ENCODE data around the gene RPS18. TPM values are rescaled to one million over a fixed set of nuclear protein-coding genes. Genes with fewer than 3 reads are reported as not detected.
A peak's percentile ranks its signal among the peaks of the same experiment; 100 is the strongest.

Gene RPS18
- total and polyA plus RNA-seq, 2 of the 13 experiments (the other 11 are each of a cell fraction or from before 2014, with no cell fraction given): 3,896 to 5,806 TPM

DNA sequence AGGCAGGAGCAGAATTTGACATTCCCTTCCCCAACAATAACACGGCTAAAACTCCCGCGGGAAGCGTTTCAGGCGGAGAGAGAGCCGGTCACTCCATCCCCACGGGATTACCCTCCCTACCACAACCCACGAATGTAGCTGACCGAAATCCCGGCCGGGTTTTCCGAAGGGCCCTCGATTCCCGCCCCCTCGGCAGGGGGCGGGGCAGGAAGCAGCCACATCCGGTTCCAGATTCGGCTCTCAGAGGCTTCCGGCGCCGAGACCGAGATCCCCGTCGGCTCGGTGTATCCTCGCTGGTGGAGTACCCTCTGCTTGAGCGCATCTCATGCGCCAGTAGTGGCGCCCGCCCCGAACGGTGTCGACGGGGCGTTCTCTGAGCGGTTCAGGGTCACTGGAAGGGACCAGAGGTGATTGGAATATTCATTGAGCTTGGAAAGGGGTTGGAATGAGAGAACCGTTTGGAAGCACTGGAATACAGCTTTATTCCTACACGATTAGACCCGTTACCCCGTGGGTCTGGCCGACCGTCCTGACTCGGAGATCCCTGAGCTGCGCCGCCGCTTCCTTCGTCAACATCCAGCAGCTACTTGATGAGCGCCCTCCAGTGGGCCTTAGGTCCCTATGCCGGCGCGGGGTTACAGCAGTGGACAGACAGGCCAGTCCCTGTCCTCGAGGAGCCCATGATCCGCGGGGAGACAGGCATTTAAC, 27.5 kb downstream of the RPS18 start (continued):
- TF ChIP-seq, protein P1, sequence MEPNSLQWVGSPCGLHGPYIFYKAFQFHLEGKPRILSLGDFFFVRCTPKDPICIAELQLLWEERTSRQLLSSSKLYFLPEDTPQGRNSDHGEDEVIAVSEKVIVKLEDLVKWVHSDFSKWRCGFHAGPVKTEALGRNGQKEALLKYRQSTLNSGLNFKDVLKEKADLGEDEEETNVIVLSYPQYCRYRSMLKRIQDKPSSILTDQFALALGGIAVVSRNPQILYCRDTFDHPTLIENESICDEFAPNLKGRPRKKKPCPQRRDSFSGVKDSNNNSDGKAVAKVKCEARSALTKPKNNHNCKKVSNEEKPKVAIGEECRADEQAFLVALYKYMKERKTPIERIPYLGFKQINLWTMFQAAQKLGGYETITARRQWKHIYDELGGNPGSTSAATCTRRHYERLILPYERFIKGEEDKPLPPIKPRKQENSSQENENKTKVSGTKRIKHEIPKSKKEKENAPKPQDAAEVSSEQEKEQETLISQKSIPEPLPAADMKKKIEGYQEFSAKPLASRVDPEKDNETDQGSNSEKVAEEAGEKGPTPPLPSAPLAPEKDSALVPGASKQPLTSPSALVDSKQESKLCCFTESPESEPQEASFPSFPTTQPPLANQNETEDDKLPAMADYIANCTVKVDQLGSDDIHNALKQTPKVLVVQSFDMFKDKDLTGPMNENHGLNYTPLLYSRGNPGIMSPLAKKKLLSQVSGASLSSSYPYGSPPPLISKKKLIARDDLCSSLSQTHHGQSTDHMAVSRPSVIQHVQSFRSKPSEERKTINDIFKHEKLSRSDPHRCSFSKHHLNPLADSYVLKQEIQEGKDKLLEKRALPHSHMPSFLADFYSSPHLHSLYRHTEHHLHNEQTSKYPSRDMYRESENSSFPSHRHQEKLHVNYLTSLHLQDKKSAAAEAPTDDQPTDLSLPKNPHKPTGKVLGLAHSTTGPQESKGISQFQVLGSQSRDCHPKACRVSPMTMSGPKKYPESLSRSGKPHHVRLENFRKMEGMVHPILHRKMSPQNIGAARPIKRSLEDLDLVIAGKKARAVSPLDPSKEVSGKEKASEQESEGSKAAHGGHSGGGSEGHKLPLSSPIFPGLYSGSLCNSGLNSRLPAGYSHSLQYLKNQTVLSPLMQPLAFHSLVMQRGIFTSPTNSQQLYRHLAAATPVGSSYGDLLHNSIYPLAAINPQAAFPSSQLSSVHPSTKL (CRISPR knock-in tag; IDR thresholded peaks at IDR 0.05): no peak; the same call in 1 of the 2 replicates
- TF ChIP-seq MBD4 (IDR thresholded peaks at IDR 0.05; ENCODE audit: borderline replicate concordance, low read length): no peak; the same call in 1 of the 2 replicates
- TF ChIP-seq NFKB2 (CRISPR knock-in tag; IDR thresholded peaks at IDR 0.05; ENCODE audit: borderline replicate concordance): peak; percentile 27; the same call in 1 of the 2 replicates
- no peak; the same call in 1 of the 2 replicates for TF ChIP-seq TOPORS (CRISPR knock-in tag; IDR thresholded peaks at IDR 0.05)
- TF ChIP-seq, protein P2, sequence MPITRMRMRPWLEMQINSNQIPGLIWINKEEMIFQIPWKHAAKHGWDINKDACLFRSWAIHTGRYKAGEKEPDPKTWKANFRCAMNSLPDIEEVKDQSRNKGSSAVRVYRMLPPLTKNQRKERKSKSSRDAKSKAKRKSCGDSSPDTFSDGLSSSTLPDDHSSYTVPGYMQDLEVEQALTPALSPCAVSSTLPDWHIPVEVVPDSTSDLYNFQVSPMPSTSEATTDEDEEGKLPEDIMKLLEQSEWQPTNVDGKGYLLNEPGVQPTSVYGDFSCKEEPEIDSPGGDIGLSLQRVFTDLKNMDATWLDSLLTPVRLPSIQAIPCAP (CRISPR knock-in tag; IDR thresholded peaks at IDR 0.05; ENCODE audit: low read depth): no peak
- TF ChIP-seq NFKBIZ (CRISPR knock-in tag; IDR thresholded peaks at IDR 0.05): 0 out of 2 replicates have a peak, but pooled peaks have one; percentile 39
- peak; percentile 88 for TF ChIP-seq XBP1 (CRISPR knock-in tag; IDR thresholded peaks at IDR 0.05)
- no peak for TF ChIP-seq MED13 (CRISPR knock-in tag; IDR thresholded peaks at IDR 0.05)
- TF ChIP-seq IRF2 (CRISPR knock-in tag; IDR thresholded peaks at IDR 0.05): peak; percentile 46; the same call in 1 of the 2 replicates
- TF ChIP-seq, protein P3, sequence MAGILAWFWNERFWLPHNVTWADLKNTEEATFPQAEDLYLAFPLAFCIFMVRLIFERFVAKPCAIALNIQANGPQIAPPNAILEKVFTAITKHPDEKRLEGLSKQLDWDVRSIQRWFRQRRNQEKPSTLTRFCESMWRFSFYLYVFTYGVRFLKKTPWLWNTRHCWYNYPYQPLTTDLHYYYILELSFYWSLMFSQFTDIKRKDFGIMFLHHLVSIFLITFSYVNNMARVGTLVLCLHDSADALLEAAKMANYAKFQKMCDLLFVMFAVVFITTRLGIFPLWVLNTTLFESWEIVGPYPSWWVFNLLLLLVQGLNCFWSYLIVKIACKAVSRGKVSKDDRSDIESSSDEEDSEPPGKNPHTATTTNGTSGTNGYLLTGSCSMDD (CRISPR knock-in tag; IDR thresholded peaks at IDR 0.05): no peak
- TF ChIP-seq ZNF335 (CRISPR knock-in tag; IDR thresholded peaks at IDR 0.05): no peak; the same call in 1 of the 2 replicates
- TF ChIP-seq ADNP (CRISPR knock-in tag; IDR thresholded peaks at IDR 0.05): no peak; the same call in 1 of the 2 replicates
- TF ChIP-seq HNRNPL (IDR thresholded peaks at IDR 0.05; ENCODE audit: low read depth, low read length): peak; percentile 73
- TF ChIP-seq PCBP2 (optimal IDR thresholded peaks at IDR 0.05; ENCODE audit: low read depth, low read length, poor library complexity, severe bottlenecking): no peak
- peak; percentile 85; the same call in 1 of the 2 replicates for TF ChIP-seq ZNF276 (CRISPR knock-in tag; IDR thresholded peaks at IDR 0.05; ENCODE audit: low read depth)
- no peak for TF ChIP-seq SCMH1 (CRISPR knock-in tag; IDR thresholded peaks at IDR 0.05; ENCODE audit: borderline replicate concordance)
- TF ChIP-seq, protein P4, sequence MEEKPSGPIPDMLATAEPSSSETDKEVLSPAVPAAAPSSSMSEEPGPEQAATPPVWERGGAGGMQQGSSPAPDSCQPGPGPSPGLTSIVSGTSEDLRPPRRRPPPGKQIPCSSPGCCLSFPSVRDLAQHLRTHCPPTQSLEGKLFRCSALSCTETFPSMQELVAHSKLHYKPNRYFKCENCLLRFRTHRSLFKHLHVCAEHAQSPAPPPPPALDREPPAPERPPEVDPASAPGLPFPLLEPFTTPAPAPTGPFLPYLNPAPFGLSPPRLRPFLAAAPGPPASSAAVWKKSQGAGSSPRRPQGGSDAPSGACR (CRISPR knock-in tag; IDR thresholded peaks at IDR 0.05): peak; percentile 23; the same call in 1 of the 2 replicates
- TF ChIP-seq KDM5A (IDR thresholded peaks at IDR 0.05; ENCODE audit: borderline replicate concordance, low read length): peak; percentile 89
- TF ChIP-seq ZNF607 (CRISPR knock-in tag; IDR thresholded peaks at IDR 0.05; ENCODE audit: borderline replicate concordance): no peak; the same call in 1 of the 2 replicates
- peak; percentile 96 for TF ChIP-seq KDM5B (CRISPR knock-in tag; IDR thresholded peaks at IDR 0.05; ENCODE audit: borderline replicate concordance)
- TF ChIP-seq RFX3 (CRISPR knock-in tag; IDR thresholded peaks at IDR 0.05): no peak
- peak; percentile 82 for TF ChIP-seq YEATS2 (CRISPR knock-in tag; IDR thresholded peaks at IDR 0.05; ENCODE audit: borderline replicate concordance)

Data from HepG2 (cell line).